Measurements from ENCODE around the gene HOXA7. TPM values are rescaled to one million over a fixed set of nuclear protein-coding genes. Genes with fewer than 3 reads are reported as not detected.

The HOXA7 gene
- total and polyA plus RNA-seq, 8 donors: 0.98 to 34.8 (median 1.2) TPM; not detected in 1

DNA sequence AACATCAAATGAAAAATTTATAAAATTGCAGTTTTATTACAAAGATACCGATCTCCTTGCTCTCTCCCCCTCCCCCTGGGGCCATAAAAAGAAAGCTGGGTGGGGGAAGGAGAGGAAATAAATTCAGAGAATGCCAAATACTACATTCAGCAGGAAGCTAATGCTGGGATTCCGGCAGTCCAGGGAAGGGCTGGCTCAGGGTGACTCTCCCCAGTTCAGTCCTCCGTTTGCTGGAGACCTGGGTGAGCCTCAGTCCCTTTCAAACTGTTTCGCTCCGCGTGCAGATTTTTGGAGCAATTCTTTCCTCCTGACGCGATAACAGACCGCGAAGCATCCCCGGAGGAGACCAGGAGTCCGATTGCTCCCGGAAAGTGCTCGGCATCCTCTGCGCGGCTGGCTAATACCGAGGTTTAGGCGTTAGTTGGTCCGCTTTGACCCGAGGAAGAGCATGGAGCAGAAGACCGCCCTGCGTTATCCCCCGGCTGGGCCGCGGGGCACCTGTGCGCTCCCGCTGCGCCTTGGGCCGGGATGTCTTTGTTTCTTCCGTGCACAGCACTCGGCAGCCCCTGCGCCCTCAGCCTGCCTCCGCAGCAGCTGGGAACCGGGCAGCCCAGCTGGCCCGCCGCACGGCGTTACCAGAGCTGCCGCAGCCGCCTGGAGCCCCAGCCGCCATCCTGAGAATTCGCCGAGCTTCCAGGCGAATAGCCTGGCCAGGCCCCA, 50.1 kb downstream of the HOXA7 start:
- Histone ChIP-seq H3K27ac (peak overlapping the region; percentile 61 to 99 (median 94)), H3K9me3 (peaks cover 0 to 4% (median 0%) of the 10 kb centered on the region in 4 donors), H3K4me1 (peaks cover 10 to 59% (median 26%) of the 10 kb centered on the region in 4 donors), H3K4me3 (peak overlapping the region; percentile 39 to 46 (median 40)), H3K36me3 (no peaks in the 10 kb centered on the region), H3K27me3 (peaks cover 6 to 98% (median 56%) of the 10 kb centered on the region in 3 donors)
- WGBS, 5 donors: 32 to 43% (median 39%) methylated on average over 16 to 44 of the region's 44 CpGs
- intact Hi-C loops (cut with DNase I; ENCODE audit: low total_unique reads): no loop called here
- TF ChIP-seq, protein P1, sequence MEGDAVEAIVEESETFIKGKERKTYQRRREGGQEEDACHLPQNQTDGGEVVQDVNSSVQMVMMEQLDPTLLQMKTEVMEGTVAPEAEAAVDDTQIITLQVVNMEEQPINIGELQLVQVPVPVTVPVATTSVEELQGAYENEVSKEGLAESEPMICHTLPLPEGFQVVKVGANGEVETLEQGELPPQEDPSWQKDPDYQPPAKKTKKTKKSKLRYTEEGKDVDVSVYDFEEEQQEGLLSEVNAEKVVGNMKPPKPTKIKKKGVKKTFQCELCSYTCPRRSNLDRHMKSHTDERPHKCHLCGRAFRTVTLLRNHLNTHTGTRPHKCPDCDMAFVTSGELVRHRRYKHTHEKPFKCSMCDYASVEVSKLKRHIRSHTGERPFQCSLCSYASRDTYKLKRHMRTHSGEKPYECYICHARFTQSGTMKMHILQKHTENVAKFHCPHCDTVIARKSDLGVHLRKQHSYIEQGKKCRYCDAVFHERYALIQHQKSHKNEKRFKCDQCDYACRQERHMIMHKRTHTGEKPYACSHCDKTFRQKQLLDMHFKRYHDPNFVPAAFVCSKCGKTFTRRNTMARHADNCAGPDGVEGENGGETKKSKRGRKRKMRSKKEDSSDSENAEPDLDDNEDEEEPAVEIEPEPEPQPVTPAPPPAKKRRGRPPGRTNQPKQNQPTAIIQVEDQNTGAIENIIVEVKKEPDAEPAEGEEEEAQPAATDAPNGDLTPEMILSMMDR (IDR thresholded peaks at IDR 0.05): no peak
- peak in 1 of 2 donors; percentile 69 for DNase-seq

DNA sequence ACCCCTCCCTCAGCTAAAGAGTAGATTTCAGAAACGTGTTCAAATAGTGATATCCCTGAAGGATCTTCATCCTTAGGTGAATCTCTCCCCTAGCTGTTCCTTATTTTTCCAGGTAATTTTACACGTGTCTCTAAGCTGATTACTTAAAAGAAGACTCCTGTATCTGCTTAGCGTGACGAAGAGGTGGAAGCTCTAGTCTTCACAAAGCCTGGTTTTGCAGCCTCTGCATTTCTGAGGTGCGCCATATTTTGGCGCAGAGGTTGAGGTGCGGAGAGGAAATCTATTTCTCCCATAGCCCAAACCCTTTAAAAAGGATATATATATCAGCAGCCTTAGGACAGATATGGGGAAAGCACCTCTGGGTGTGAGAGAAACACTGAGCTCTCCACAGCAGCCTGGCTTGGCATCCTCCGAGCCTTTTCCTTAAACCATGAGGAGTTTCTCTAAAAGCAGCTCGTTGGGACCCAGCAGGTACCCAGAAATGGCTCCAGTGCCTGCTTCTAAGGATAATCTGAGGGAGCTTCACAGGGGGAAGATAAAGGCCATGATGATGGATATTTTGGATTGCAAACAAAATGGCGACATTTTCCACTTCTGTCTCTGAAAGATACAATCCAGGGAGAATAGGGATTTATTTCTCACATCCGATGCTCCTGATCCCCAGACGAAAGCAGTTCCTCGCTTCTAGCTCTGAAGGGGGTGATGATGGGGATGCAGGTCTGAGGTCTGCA, 51.0 kb downstream of the HOXA7 start:
- peak in 1 of 2 donors; percentile 29 for DNase-seq
- Histone ChIP-seq H3K36me3 (no peaks in the 10 kb centered on the region), H3K4me3 (peak overlapping the region in 3 of 4 donors; percentile 39 to 46 (median 42)), H3K4me1 (peaks cover 6 to 50% (median 19%) of the 10 kb centered on the region in 4 donors), H3K9me3 (peaks cover 0 to 4% (median 0%) of the 10 kb centered on the region in 4 donors), H3K27ac (peak overlapping the region; percentile 42 to 99 (median 94)), H3K27me3 (peaks cover 6 to 98% (median 60%) of the 10 kb centered on the region in 3 donors)
- WGBS, 5 donors: 55 to 78% (median 74%) methylated on average over 13 of the region's 13 CpGs
- intact Hi-C loops (cut with DNase I; ENCODE audit: low total_unique reads): no loop called here
- TF ChIP-seq POLR2AphosphoS5 (IDR thresholded peaks at IDR 0.05): no peak
- TF ChIP-seq POLR2A (IDR thresholded peaks at IDR 0.05): no peak
- TF ChIP-seq, protein P1 (IDR thresholded peaks at IDR 0.05): no peak
- TF ChIP-seq EP300 (IDR thresholded peaks at IDR 0.05): no peak

DNA sequence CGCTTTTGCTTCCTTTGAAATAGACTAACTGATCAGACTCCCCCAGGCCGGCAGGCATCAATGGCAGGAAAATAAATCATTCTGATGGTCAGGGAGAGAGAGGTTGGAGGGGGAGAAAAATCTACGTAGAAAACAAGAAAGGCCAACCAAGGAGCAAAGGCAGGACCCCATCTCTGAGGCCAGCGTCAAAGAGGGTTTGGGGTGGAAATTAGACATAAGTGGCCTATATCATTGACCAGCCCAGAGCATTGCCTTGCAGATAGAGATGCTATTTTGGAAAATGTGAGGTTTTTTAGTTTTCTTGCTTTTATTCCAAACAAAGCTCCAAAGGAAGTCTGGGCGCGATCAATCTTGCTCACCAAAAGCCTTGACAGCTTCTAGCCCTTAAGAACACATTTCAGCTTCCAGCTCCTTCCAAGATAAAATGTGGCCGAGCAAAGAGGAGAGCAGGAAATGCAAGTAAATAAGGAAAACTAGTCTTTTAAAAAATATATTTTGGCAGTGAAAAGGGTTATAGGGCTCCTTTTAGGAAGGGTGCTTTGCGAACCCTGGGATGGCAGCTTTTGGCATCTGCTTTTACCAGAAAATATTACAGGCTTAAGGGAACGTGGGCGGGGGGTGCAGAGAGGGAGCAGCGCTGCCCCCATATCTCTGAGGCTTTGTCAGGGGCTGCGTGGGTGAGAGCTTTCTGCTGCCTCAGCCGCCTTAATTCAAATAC, 52.0 kb downstream of the HOXA7 start:
- H3K27ac ChIP-seq: peak overlapping the region; percentile 37 to 99 (median 94)
- H3K4me1 ChIP-seq: peaks cover 0 to 51% (median 14%) of the 10 kb centered on the region in 4 donors
- H3K4me3 ChIP-seq: peak overlapping the region in 3 of 4 donors; percentile 5 to 54 (median 50)
- peaks cover 6 to 98% (median 63%) of the 10 kb centered on the region in 3 donors for H3K27me3 ChIP-seq
- no peak for TF ChIP-seq POLR2AphosphoS5 (IDR thresholded peaks at IDR 0.05)
- no peak for TF ChIP-seq EP300 (IDR thresholded peaks at IDR 0.05)
- TF ChIP-seq, protein P1 (IDR thresholded peaks at IDR 0.05): no peak
- no peak for TF ChIP-seq POLR2A (IDR thresholded peaks at IDR 0.05)
- H3K9me3 ChIP-seq: peaks cover 0 to 4% (median 0%) of the 10 kb centered on the region in 4 donors
- H3K36me3 ChIP-seq: no peaks in the 10 kb centered on the region
- intact Hi-C loops (cut with DNase I; ENCODE audit: low total_unique reads): no loop called here
- peak in 1 of 2 donors; percentile 88 for DNase-seq
- WGBS, 5 donors: 49 to 71% (median 56%) methylated on average over 13 of the region's 13 CpGs

Small RNA genes within 50 kb of the gene (small RNA-seq; reads per million reads assigned to genes)
- 0 reads per million in 4 donors for gene AC004080.5
- 0 reads per million in 4 donors for gene RF02140
- gene RF02141: 0 reads per million in 4 donors

Other genes with a start within 250 kb of the HOXA7 start
- gene HOXA1, start 60.7 kb downstream of the HOXA7 start, total RNA-seq: under 1 TPM in 1 of 5 donors, not detected in 4; 0.55 TPM
- gene HOXA1, start 60.7 kb downstream of the HOXA7 start, polyA plus RNA-seq: 1 to 10 TPM in 1 of 3 donors, under 1 TPM in 1, not detected in 1; 0.31 to 1.1 TPM
- 1 to 10 TPM in 3 of 5 donors, under 1 TPM in 1, not detected in 1; 0.89 to 2.3 (median 1.1) TPM for gene HOXA2, start 54.0 kb downstream of the HOXA7 start, total RNA-seq
- gene HOXA2, start 54.0 kb downstream of the HOXA7 start, polyA plus RNA-seq: 1 to 10 TPM; 1.1 to 3.7 (median 1.2) TPM
- 1 to 10 TPM in 3 of 5 donors, under 1 TPM in 2; 0.55 to 5.8 (median 2.2) TPM for gene HOXA4, start 25.9 kb downstream of the HOXA7 start, total RNA-seq
- 10 to 100 TPM in 1 of 3 donors, 1 to 10 TPM in 2; 4.4 to 17.0 (median 5.9) TPM for gene HOXA4, start 25.9 kb downstream of the HOXA7 start, polyA plus RNA-seq
- gene HOXA5, start 13.0 kb downstream of the HOXA7 start, total RNA-seq: 10 to 100 TPM in 3 of 5 donors, 1 to 10 TPM in 2; 2.9 to 53.1 (median 18.2) TPM
- gene HOXA5, start 13.0 kb downstream of the HOXA7 start, polyA plus RNA-seq: 10 to 100 TPM in 1 of 3 donors, 1 to 10 TPM in 2; 7.5 to 12.8 (median 7.8) TPM
- 10 to 100 TPM in 1 of 5 donors, 1 to 10 TPM in 1, not detected in 3; 3.7 to 12.7 TPM for gene HOXA6, start 8.9 kb downstream of the HOXA7 start, total RNA-seq
- under 1 TPM in 1 of 3 donors, not detected in 2; 0.81 TPM for gene HOXA6, start 8.9 kb downstream of the HOXA7 start, polyA plus RNA-seq
- gene HOXA3, start 4.1 kb downstream of the HOXA7 start, total RNA-seq: 10 to 100 TPM in 1 of 5 donors, 1 to 10 TPM in 2, under 1 TPM in 2; 0.87 to 42.6 (median 5.2) TPM
- 1 to 10 TPM; 2.8 to 5.2 (median 4.8) TPM for gene HOXA3, start 4.1 kb downstream of the HOXA7 start, polyA plus RNA-seq
- 10 to 100 TPM in 1 of 5 donors, not detected in 4; 68.1 TPM for gene HOXA9, start 8.9 kb upstream of the HOXA7 start, total RNA-seq
- under 1 TPM in 1 of 3 donors, not detected in 2; 0.25 TPM for gene HOXA9, start 8.9 kb upstream of the HOXA7 start, polyA plus RNA-seq
- 100 to 1,000 TPM in 1 of 5 donors, under 1 TPM in 1, not detected in 3; 0.92 to 337 TPM for gene HOXA10, start 17.6 kb upstream of the HOXA7 start, total RNA-seq
- under 1 TPM in 1 of 3 donors, not detected in 2; 0.18 TPM for gene HOXA10, start 17.6 kb upstream of the HOXA7 start, polyA plus RNA-seq
- 1 to 10 TPM in 1 of 5 donors, not detected in 4; 5.2 TPM for gene HOXA11, start 28.6 kb upstream of the HOXA7 start, total RNA-seq
- gene HOXA11, start 28.6 kb upstream of the HOXA7 start, polyA plus RNA-seq: not detected
- 10 to 100 TPM in 1 of 5 donors, not detected in 4; 29.0 TPM for gene HOXA13, start 43.4 kb upstream of the HOXA7 start, total RNA-seq
- gene HOXA13, start 43.4 kb upstream of the HOXA7 start, polyA plus RNA-seq: not detected
- gene EVX1, start 86.1 kb upstream of the HOXA7 start, total RNA-seq: not detected
- not detected for gene EVX1, start 86.1 kb upstream of the HOXA7 start, polyA plus RNA-seq